ENCODE results near the gene CCDC141. TPM values are rescaled to one million over a fixed set of nuclear protein-coding genes. Genes with fewer than 3 reads are reported as not detected.
"Not testable (repeated sequence)": the region's sequence is repeated elsewhere in the genome, so short reads cannot be mapped to it uniquely, and the experiment has no call there.

Gene CCDC141
- total RNA-seq, 2 experiments from 2014 or later = 2.6 to 4.3 TPM

- Mint-ChIP-seq H3K4me3 (no peak overlapping the region), H3K9me3 (ENCODE audit: low read depth) (peaks cover 9% of the 10 kb centered on the region), H3K36me3 (ENCODE audit: low read depth) (peaks cover 9% of the 10 kb centered on the region), H3K27me3 (no peaks in the 10 kb centered on the region), H3K4me1 (peaks cover 11% of the 10 kb centered on the region), H3K27ac (no peak overlapping the region)
- intact Hi-C loops (cut with DNase I, micrococcal nuclease) = no loop called here
- ChIA-PET POLR2A (no interaction called here), CTCF (no interaction called here)
- DNase-seq (no peak), ATAC-seq (no peak)
Measured at GRCh38 chr2:178998539-178998938, 51.4 kb downstream of the CCDC141 start.

GRCh38 chr2:178997477-178997876 is 52.5 kb downstream of the CCDC141 start:
- H3K27me3 Mint-ChIP-seq = no peaks in the 10 kb centered on the region
- ATAC-seq (no peak), DNase-seq (no peak)
- peaks cover 11% of the 10 kb centered on the region for H3K4me1 Mint-ChIP-seq
- no peak overlapping the region for H3K27ac Mint-ChIP-seq
- peaks cover 9% of the 10 kb centered on the region for H3K36me3 Mint-ChIP-seq (ENCODE audit: low read depth)
- peaks cover 9% of the 10 kb centered on the region for H3K9me3 Mint-ChIP-seq (ENCODE audit: low read depth)
- no peak overlapping the region for H3K4me3 Mint-ChIP-seq
- intact Hi-C loops (cut with DNase I, micrococcal nuclease) = no loop called here
- POLR2A ChIA-PET = no interaction called here
- CTCF ChIA-PET = interaction anchor here (0.5 kb wide), 1 partner anchor 530 kb away, joined by 3 read pairs; no protein-coding TSS in a partner anchor

- no peaks in the 10 kb centered on the region for H3K27me3 Mint-ChIP-seq
- peaks cover 9% of the 10 kb centered on the region for H3K9me3 Mint-ChIP-seq (ENCODE audit: low read depth)
- CTCF ChIA-PET = interaction anchor here (0.5 to 1.1 kb wide), 2 partner anchors 23 to 530 kb away, joined by 3 to 5 read pairs; no protein-coding TSS in a partner anchor
- no peak for DNase-seq
- no peak overlapping the region for H3K27ac Mint-ChIP-seq
- intact Hi-C loops (cut with DNase I, micrococcal nuclease) = no loop called here
- peaks cover 9% of the 10 kb centered on the region for H3K36me3 Mint-ChIP-seq (ENCODE audit: low read depth)
- POLR2A ChIA-PET = no interaction called here
- ATAC-seq = no peak
- H3K4me3 Mint-ChIP-seq = no peak overlapping the region
- H3K4me1 Mint-ChIP-seq = peaks cover 11% of the 10 kb centered on the region
Measured at GRCh38 chr2:178997067-178997466, 52.9 kb downstream of the CCDC141 start.

GRCh38 chr2:178994264-178994663 is 55.7 kb downstream of the CCDC141 start:
- no peak for ATAC-seq
- POLR2A ChIA-PET = no interaction called here
- no peak overlapping the region for H3K4me3 Mint-ChIP-seq
- peaks cover 18% of the 10 kb centered on the region for H3K4me1 Mint-ChIP-seq
- CTCF ChIA-PET = interaction anchor here (0.6 kb wide), 1 partner anchor 561 kb away, joined by 5 read pairs; no protein-coding TSS in a partner anchor
- H3K36me3 Mint-ChIP-seq (ENCODE audit: low read depth) = peaks cover 9% of the 10 kb centered on the region
- intact Hi-C loops (cut with DNase I, micrococcal nuclease) = no loop called here
- no peak for DNase-seq
- H3K27ac Mint-ChIP-seq = no peak overlapping the region
- H3K9me3 Mint-ChIP-seq (ENCODE audit: low read depth) = peaks cover 10% of the 10 kb centered on the region
- H3K27me3 Mint-ChIP-seq = no peaks in the 10 kb centered on the region

GRCh38 chr2:178993788-178994187 is 56.1 kb downstream of the CCDC141 start:
- Mint-ChIP-seq H3K27me3 (no peaks in the 10 kb centered on the region), H3K4me3 (no peak overlapping the region), H3K9me3 (ENCODE audit: low read depth) (peaks cover 10% of the 10 kb centered on the region), H3K36me3 (ENCODE audit: low read depth) (peaks cover 9% of the 10 kb centered on the region), H3K4me1 (peaks cover 13% of the 10 kb centered on the region), H3K27ac (no peak overlapping the region)
- DNase-seq = no peak
- ChIA-PET CTCF (no interaction called here), POLR2A (no interaction called here)
- no peak for ATAC-seq
- intact Hi-C loops (cut with DNase I, micrococcal nuclease) = no loop called here

GRCh38 chr2:178992719-178993118 is 57.2 kb downstream of the CCDC141 start:
- H3K27ac Mint-ChIP-seq; POLR2A ChIA-PET; CTCF ChIA-PET; intact Hi-C loops (cut with DNase I, micrococcal nuclease); H3K36me3 Mint-ChIP-seq (ENCODE audit: low read depth); H3K4me3 Mint-ChIP-seq; H3K27me3 Mint-ChIP-seq; DNase-seq; ATAC-seq; H3K4me1 Mint-ChIP-seq: not testable (repeated sequence)
- H3K9me3 Mint-ChIP-seq (ENCODE audit: low read depth) = peaks cover 10% of the 10 kb centered on the region

- H3K36me3 Mint-ChIP-seq (ENCODE audit: low read depth) = peaks cover 8% of the 10 kb centered on the region
- ChIA-PET CTCF (interaction anchor here (0.7 to 1.1 kb wide), 3 partner anchors 10 to 64 kb away, joined by 3 read pairs; no protein-coding TSS in a partner anchor), POLR2A (no interaction called here)
- no peak overlapping the region for H3K4me3 Mint-ChIP-seq
- intact Hi-C loops (cut with DNase I, micrococcal nuclease) = no loop called here
- H3K9me3 Mint-ChIP-seq (ENCODE audit: low read depth) = peaks cover 10% of the 10 kb centered on the region
- H3K27me3 Mint-ChIP-seq = no peaks in the 10 kb centered on the region
- H3K27ac Mint-ChIP-seq = no peak overlapping the region
- peaks cover 10% of the 10 kb centered on the region for H3K4me1 Mint-ChIP-seq
- ATAC-seq (peak; percentile 74), DNase-seq (peak; percentile 21)
Measured at GRCh38 chr2:178990533-178991241, 59.2 kb downstream of the CCDC141 start.

- ATAC-seq; H3K4me1 Mint-ChIP-seq; intact Hi-C loops (cut with DNase I, micrococcal nuclease); H3K27me3 Mint-ChIP-seq; H3K9me3 Mint-ChIP-seq (ENCODE audit: low read depth); H3K4me3 Mint-ChIP-seq; POLR2A ChIA-PET; H3K36me3 Mint-ChIP-seq (ENCODE audit: low read depth); DNase-seq; H3K27ac Mint-ChIP-seq: not testable (repeated sequence)
- CTCF ChIA-PET = interaction anchor here (1.0 kb wide), 1 partner anchor 33 kb away, joined by 3 read pairs; no protein-coding TSS in a partner anchor
Measured at GRCh38 chr2:178989424-178989823, 60.5 kb downstream of the CCDC141 start.

GRCh38 chr2:178982652-178983051 is 67.3 kb downstream of the CCDC141 start:
- H3K4me3 Mint-ChIP-seq; intact Hi-C loops (cut with DNase I, micrococcal nuclease); H3K36me3 Mint-ChIP-seq (ENCODE audit: low read depth); H3K4me1 Mint-ChIP-seq; CTCF ChIA-PET; H3K27me3 Mint-ChIP-seq; H3K9me3 Mint-ChIP-seq (ENCODE audit: low read depth); DNase-seq; ATAC-seq; H3K27ac Mint-ChIP-seq; POLR2A ChIA-PET: not testable (repeated sequence)

GRCh38 chr2:178980815-178981214 is 69.1 kb downstream of the CCDC141 start:
- Mint-ChIP-seq H3K27me3 (no peaks in the 10 kb centered on the region), H3K27ac (no peak overlapping the region), H3K4me3 (no peak overlapping the region), H3K36me3 (ENCODE audit: low read depth) (peaks cover 2% of the 10 kb centered on the region), H3K9me3 (ENCODE audit: low read depth) (no peaks in the 10 kb centered on the region), H3K4me1 (no peaks in the 10 kb centered on the region)
- CTCF ChIA-PET = interaction anchor here (0.8 kb wide), 1 partner anchor 10 kb away, joined by 3 read pairs; no protein-coding TSS in a partner anchor
- ATAC-seq (no peak), DNase-seq (no peak)
- POLR2A ChIA-PET = no interaction called here
- intact Hi-C loops (cut with DNase I, micrococcal nuclease) = no loop called here

- H3K9me3 Mint-ChIP-seq (ENCODE audit: low read depth) = no peaks in the 10 kb centered on the region
- H3K27me3 Mint-ChIP-seq = no peaks in the 10 kb centered on the region
- H3K4me3 Mint-ChIP-seq = no peak overlapping the region
- peaks cover 2% of the 10 kb centered on the region for H3K36me3 Mint-ChIP-seq (ENCODE audit: low read depth)
- no peak for ATAC-seq
- POLR2A ChIA-PET = no interaction called here
- no peaks in the 10 kb centered on the region for H3K4me1 Mint-ChIP-seq
- intact Hi-C loops (cut with DNase I, micrococcal nuclease) = no loop called here
- DNase-seq = no peak
- H3K27ac Mint-ChIP-seq = no peak overlapping the region
- CTCF ChIA-PET = no interaction called here
Measured at GRCh38 chr2:178978667-178979066, 71.3 kb downstream of the CCDC141 start.

GRCh38 chr2:178976351-178976750 is 73.6 kb downstream of the CCDC141 start:
- no peak overlapping the region for H3K27ac Mint-ChIP-seq
- ChIA-PET CTCF (interaction anchor here (1.1 kb wide), 1 partner anchor 43 kb away, joined by 5 read pairs; no protein-coding TSS in a partner anchor), POLR2A (no interaction called here)
- H3K4me1 Mint-ChIP-seq = no peaks in the 10 kb centered on the region
- intact Hi-C loops (cut with DNase I, micrococcal nuclease) = no loop called here
- H3K4me3 Mint-ChIP-seq = no peak overlapping the region
- H3K9me3 Mint-ChIP-seq (ENCODE audit: low read depth) = no peaks in the 10 kb centered on the region
- DNase-seq = no peak
- no peaks in the 10 kb centered on the region for H3K27me3 Mint-ChIP-seq
- peaks cover 2% of the 10 kb centered on the region for H3K36me3 Mint-ChIP-seq (ENCODE audit: low read depth)
- no peak for ATAC-seq
